ENCODE data around the gene AGBL2.

DNA sequence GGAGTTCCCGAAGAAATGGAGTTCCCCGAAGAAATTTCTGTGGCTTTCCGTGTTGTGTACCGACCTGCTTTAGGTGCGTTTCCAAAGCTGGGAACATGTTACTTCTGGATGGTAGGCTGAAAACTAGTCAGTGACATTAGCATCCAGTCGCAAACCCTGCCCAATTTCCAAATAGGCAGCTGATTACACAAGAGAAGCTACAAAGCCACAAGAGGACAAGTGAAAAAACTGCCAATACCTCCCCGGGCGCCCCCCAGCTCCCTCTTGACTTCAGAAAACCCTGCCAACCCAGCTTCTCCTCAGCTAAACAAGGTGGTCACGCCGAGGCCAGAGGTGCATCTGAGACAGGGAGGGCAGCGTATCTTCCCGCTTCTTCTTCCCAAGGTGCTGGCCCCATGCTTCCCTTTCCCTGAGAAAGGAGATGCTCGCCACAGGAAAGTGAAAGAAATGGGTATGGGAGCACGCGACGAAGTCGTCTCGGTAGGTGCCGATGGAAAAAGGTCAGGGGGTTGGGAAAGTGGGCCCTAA, 551 bp downstream of the AGBL2 start:
- TF ChIP-seq, protein P1, sequence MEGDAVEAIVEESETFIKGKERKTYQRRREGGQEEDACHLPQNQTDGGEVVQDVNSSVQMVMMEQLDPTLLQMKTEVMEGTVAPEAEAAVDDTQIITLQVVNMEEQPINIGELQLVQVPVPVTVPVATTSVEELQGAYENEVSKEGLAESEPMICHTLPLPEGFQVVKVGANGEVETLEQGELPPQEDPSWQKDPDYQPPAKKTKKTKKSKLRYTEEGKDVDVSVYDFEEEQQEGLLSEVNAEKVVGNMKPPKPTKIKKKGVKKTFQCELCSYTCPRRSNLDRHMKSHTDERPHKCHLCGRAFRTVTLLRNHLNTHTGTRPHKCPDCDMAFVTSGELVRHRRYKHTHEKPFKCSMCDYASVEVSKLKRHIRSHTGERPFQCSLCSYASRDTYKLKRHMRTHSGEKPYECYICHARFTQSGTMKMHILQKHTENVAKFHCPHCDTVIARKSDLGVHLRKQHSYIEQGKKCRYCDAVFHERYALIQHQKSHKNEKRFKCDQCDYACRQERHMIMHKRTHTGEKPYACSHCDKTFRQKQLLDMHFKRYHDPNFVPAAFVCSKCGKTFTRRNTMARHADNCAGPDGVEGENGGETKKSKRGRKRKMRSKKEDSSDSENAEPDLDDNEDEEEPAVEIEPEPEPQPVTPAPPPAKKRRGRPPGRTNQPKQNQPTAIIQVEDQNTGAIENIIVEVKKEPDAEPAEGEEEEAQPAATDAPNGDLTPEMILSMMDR (IDR thresholded peaks at IDR 0.05 in 8 of 11, conservative IDR thresholded peaks at IDR 0.05 in 3 of 11): no peak
- no peak for TF ChIP-seq POLR2A (IDR thresholded peaks at IDR 0.05)

All from spleen (tissue), 7 donors.